Endothelial cell (in vitro differentiated cells): Measurements from ENCODE around the gene KCND2. TPM values are rescaled to one million over a fixed set of nuclear protein-coding genes. Genes with fewer than 3 reads are reported as not detected.

Source experiments
- DNase-seq: peaks from one replicate; pipeline ENCODE4 v3.0.0; 2021; ENCODE audit warnings: low spot score
- H3K27ac Mint-ChIP-seq: one replicate; pipeline ENCODE4 v1.8.0; 2021; ENCODE audit warnings: mixed read lengths, inconsistent platforms; ENCODE audit not compliant: unreplicated experiment
- H3K27me3 Mint-ChIP-seq: one replicate; pipeline ENCODE4 v1.8.0; 2021; ENCODE audit warnings: mild to moderate bottlenecking, moderate library complexity, mixed read lengths, inconsistent platforms; ENCODE audit not compliant: unreplicated experiment
- H3K36me3 Mint-ChIP-seq: one replicate; pipeline ENCODE4 v1.8.0; 2021; ENCODE audit warnings: mild to moderate bottlenecking, low read depth, mixed read lengths, inconsistent platforms; ENCODE audit not compliant: unreplicated experiment
- H3K4me1 Mint-ChIP-seq: one replicate; pipeline ENCODE4 v1.8.0; 2021; ENCODE audit warnings: mild to moderate bottlenecking, mixed read lengths, inconsistent platforms; ENCODE audit not compliant: unreplicated experiment
- H3K4me3 Mint-ChIP-seq: one replicate; pipeline ENCODE4 v1.8.0; 2021; ENCODE audit warnings: mild to moderate bottlenecking, mixed read lengths, inconsistent platforms; ENCODE audit not compliant: unreplicated experiment
- H3K9me3 Mint-ChIP-seq: one replicate; pipeline ENCODE4 v1.8.0; 2021; ENCODE audit warnings: mixed read lengths, inconsistent platforms; ENCODE audit not compliant: unreplicated experiment
- total RNA-seq: library from RNA; stranded (reverse); fragmentation: NEBNext Ultra II Directional; extraction: Animal tissue kit (Norgen Biotek cat#: 25700); gene quantifications from one replicate; pipeline ENCODE4 v1.2.1, GENCODE V29; 2021; ENCODE audit not compliant: unreplicated experiment
- TF ChIP-seq, protein P1 (sequence below): fragments of 200-600 bp; sonication (generic); IDR thresholded peaks from one replicate; pipeline ENCODE4 v1.5.0; 2021; ENCODE audit warnings: antibody characterized with exemption; ENCODE audit not compliant: unreplicated experiment

The KCND2 gene
- total RNA-seq, 1 donor from 2014 or later = 0.28 TPM

GRCh38 chr7:120658516-120658915 is 385.5 kb downstream of the KCND2 start:
- no peaks in the 10 kb centered on the region for H3K36me3 Mint-ChIP-seq
- no peak overlapping the region for H3K4me3 Mint-ChIP-seq
- H3K27ac Mint-ChIP-seq = no peak overlapping the region
- DNase-seq = no peak
- H3K27me3 Mint-ChIP-seq = no peaks in the 10 kb centered on the region
- no peaks in the 10 kb centered on the region for H3K9me3 Mint-ChIP-seq
- TF ChIP-seq, protein P1, sequence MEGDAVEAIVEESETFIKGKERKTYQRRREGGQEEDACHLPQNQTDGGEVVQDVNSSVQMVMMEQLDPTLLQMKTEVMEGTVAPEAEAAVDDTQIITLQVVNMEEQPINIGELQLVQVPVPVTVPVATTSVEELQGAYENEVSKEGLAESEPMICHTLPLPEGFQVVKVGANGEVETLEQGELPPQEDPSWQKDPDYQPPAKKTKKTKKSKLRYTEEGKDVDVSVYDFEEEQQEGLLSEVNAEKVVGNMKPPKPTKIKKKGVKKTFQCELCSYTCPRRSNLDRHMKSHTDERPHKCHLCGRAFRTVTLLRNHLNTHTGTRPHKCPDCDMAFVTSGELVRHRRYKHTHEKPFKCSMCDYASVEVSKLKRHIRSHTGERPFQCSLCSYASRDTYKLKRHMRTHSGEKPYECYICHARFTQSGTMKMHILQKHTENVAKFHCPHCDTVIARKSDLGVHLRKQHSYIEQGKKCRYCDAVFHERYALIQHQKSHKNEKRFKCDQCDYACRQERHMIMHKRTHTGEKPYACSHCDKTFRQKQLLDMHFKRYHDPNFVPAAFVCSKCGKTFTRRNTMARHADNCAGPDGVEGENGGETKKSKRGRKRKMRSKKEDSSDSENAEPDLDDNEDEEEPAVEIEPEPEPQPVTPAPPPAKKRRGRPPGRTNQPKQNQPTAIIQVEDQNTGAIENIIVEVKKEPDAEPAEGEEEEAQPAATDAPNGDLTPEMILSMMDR = no peak
- H3K4me1 Mint-ChIP-seq = no peaks in the 10 kb centered on the region

DNA sequence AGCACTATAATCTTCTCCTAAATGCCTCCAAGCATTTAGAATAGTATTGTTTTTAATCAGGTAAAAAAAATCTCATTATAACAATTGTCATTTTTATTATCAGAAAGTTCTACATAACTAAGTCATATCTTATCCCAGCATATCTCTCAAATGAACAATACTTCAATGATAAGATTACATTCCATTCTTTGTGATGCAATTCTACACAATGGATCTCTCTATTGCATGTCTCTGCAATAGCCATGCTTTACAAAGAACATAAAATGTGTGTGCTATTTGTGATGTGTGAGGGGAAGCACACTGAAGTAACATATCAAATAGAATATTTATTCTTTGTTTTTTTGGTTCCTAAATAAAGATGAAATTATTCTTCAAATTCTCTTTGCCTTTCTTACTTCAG is 389.3 kb downstream of the KCND2 start:
- Mint-ChIP-seq H3K4me1 (no peaks in the 10 kb centered on the region), H3K27me3 (no peaks in the 10 kb centered on the region), H3K36me3 (no peaks in the 10 kb centered on the region), H3K27ac (no peak overlapping the region), H3K4me3 (no peak overlapping the region), H3K9me3 (no peaks in the 10 kb centered on the region)
- TF ChIP-seq, protein P1 = no peak
- DNase-seq = no peak

- Mint-ChIP-seq H3K4me3 (no peak overlapping the region), H3K4me1 (no peaks in the 10 kb centered on the region), H3K27ac (no peak overlapping the region), H3K36me3 (no peaks in the 10 kb centered on the region), H3K9me3 (no peaks in the 10 kb centered on the region), H3K27me3 (no peaks in the 10 kb centered on the region)
- DNase-seq = no peak
- TF ChIP-seq, protein P1 = no peak
These were observed 392.1 kb downstream of the KCND2 start for GRCh38 chr7:120665068-120665467.

GRCh38 chr7:120675076-120675475 is 402.1 kb downstream of the KCND2 start:
- Mint-ChIP-seq H3K4me1 (no peaks in the 10 kb centered on the region), H3K27me3 (no peaks in the 10 kb centered on the region), H3K27ac (no peak overlapping the region), H3K9me3 (no peaks in the 10 kb centered on the region), H3K36me3 (no peaks in the 10 kb centered on the region), H3K4me3 (no peak overlapping the region)
- TF ChIP-seq, protein P1 = no peak
- no peak for DNase-seq

DNA sequence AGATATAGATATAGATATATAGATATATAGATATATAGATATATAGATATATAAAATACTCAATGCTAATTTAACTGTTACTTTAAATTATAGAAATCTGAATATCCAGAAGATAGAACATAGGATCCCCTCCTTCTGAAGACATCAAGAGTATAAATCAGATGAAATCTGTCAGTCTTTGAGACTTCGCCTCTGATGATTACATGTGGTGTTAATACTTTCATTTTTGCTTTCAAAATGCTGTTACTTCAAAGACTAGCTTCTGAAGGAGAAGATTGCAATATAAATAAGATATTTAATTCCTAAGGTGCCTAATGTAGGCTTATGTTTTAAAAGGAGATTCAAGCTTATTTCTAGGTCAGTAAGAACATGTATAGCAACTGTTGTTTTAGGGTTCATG is 404.6 kb downstream of the KCND2 start:
- H3K4me3 Mint-ChIP-seq = no peak overlapping the region
- no peak overlapping the region for H3K27ac Mint-ChIP-seq
- no peaks in the 10 kb centered on the region for H3K9me3 Mint-ChIP-seq
- H3K36me3 Mint-ChIP-seq = no peaks in the 10 kb centered on the region
- no peaks in the 10 kb centered on the region for H3K4me1 Mint-ChIP-seq
- DNase-seq = no peak
- H3K27me3 Mint-ChIP-seq = no peaks in the 10 kb centered on the region
- TF ChIP-seq, protein P1 = no peak
